Uterus (tissue), 2 donors: ENCODE measurements around the gene DLGAP1.
A peak's percentile ranks its signal among the peaks of the same experiment; 100 is the strongest.

Source experiments
- POLR2A ChIP-seq, 2 donors: fragments of 450-650 bp; IDR thresholded peaks; one replicate each; pipeline ENCODE4 v1.6.1; 2016; ENCODE audit warnings: antibody characterized with exemption in 2 of 2, mild to moderate bottlenecking in 1 of 2, moderate library complexity in 1 of 2
- TF ChIP-seq, protein P1 (sequence below), 4 experiments: fragments of 200-600 bp in 2 of 4; fragments of 450-650 bp in 2 of 4; sonication (generic) in 2 of 4; IDR thresholded peaks; one replicate each; pipeline ENCODE4 v1.5.1; 2016 to 2019; ENCODE audit warnings: antibody characterized with exemption in 4 of 4, mild to moderate bottlenecking in 2 of 4, moderate library complexity in 1 of 4

DNA sequence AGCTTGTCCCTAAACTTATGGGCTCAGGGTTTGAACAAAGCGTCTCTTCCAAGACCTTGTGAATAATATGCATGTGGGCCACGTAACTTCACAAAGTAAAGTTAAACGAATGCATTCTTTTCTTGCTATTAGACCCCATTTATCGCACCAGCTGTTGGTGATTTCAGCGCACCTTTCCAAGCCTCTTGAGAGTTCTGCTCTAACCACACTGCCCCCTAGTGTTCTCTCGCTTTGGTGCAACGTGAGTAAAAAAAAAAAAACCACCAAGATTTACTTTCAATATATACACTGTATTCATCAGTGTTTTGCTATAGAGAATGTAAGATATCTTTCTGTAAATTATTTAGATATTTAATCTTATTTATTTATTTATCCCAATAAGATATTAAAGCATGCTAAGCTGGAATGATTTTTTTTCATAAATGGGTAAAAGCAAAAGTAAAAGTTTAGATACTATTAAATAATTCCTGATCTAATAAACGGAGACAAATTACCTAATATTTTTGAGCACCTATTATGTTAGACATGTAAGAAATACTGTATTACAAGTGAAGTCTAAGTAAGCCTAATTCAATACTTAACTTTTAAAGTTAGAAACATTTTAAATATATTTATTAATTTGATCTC, 459.5 kb downstream of the DLGAP1 start:
- TF ChIP-seq, protein P1, sequence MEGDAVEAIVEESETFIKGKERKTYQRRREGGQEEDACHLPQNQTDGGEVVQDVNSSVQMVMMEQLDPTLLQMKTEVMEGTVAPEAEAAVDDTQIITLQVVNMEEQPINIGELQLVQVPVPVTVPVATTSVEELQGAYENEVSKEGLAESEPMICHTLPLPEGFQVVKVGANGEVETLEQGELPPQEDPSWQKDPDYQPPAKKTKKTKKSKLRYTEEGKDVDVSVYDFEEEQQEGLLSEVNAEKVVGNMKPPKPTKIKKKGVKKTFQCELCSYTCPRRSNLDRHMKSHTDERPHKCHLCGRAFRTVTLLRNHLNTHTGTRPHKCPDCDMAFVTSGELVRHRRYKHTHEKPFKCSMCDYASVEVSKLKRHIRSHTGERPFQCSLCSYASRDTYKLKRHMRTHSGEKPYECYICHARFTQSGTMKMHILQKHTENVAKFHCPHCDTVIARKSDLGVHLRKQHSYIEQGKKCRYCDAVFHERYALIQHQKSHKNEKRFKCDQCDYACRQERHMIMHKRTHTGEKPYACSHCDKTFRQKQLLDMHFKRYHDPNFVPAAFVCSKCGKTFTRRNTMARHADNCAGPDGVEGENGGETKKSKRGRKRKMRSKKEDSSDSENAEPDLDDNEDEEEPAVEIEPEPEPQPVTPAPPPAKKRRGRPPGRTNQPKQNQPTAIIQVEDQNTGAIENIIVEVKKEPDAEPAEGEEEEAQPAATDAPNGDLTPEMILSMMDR (IDR thresholded peaks at IDR 0.05), result peak; percentile 38 to 82 (median 60)
- TF ChIP-seq POLR2A (IDR thresholded peaks at IDR 0.05), result no peak
